GM18505 (cell line): Measurements from ENCODE around the gene ZNFX1.
"Not testable (repeated sequence)": the region's sequence is repeated elsewhere in the genome, so short reads cannot be mapped to it uniquely, and the experiment has no call there.

Source experiments
- ATAC-seq: cut with Tn5 transposase; IDR thresholded peaks from one replicate; pipeline ENCODE4 v1.9.1; 2021; ENCODE audit not compliant: unreplicated experiment
- POLR2A ChIP-seq: IDR thresholded peaks from 4 replicates; pipeline ENCODE4 v1.6.1; 2011; ENCODE audit warnings: borderline replicate concordance; ENCODE audit not compliant: insufficient read depth, insufficient read length; ENCODE audit errors: extremely low read depth

The ZNFX1 gene

DNA sequence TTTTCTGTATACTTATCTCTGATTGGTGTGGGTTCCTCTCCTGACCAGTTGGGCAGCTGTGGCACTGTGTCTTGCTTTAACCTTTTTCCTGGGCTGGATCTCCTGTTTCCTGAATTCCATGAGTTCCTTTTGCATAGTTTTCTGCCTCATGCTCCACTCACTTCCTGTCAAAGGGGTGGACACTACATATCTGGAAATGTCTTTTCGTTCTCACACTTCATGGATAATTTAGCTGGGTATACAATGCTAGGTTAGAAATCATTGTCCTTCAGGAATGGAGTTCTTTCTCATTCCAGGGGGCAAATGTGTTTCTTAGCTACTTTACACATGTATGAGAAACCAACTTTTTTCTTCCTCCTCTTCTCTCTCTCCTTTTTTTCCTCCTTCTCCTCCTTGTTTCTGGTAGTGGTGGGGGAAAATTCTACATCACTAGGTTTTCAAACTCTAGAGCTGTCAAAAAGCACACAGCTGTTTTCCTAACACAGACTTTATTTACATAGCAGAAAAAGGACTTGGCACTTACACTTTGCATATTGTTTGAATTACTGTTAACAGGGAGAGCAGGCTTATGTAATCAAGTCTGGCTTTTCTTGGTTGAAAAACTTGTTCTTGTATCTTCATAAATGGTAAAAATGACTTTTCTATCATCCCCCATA, 67.6 kb downstream of the ZNFX1 start:
- no peak for TF ChIP-seq POLR2A
- no peak for ATAC-seq

DNA sequence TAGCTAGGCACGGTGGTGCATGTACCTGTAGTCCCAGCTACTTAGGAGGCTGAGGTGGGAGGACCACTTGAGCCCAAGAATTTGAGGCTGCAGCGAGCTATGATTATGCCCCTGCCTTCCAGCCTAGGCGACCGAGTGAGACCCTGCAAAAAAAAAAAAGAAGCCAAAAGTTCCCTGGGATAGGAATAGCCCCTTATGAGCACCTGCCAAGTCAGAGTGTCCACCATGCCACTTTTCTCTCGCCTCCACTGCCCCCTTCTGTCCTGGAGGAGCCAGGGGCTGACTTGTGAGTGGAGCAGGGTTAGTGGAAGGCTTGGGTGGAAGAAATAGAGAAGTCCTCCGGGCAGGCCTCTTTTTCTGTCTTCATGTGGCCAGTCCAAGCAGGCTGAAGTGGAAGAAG, 70.8 kb downstream of the ZNFX1 start:
- no peak for TF ChIP-seq POLR2A
- ATAC-seq: no peak

DNA sequence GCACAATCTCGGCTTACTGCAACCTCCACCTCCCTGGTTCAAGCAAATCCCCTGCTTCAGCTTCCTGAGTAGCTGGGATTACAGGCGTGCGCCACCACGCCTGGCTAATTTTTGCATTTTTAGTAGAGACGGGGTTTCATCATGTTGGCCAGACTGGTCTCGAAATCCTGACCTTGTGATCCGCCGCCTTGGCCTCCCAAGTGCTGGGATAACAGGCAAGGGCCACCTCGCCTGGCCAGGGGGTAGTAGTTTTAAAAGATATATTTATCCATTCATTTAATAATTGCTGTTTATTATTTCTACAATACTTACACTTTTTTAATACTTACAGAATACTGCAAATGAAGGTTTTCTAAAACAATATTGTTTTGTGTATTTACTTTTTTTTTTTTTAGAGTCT, 74.1 kb downstream of the ZNFX1 start:
- no peak for ATAC-seq
- no peak for TF ChIP-seq POLR2A

DNA sequence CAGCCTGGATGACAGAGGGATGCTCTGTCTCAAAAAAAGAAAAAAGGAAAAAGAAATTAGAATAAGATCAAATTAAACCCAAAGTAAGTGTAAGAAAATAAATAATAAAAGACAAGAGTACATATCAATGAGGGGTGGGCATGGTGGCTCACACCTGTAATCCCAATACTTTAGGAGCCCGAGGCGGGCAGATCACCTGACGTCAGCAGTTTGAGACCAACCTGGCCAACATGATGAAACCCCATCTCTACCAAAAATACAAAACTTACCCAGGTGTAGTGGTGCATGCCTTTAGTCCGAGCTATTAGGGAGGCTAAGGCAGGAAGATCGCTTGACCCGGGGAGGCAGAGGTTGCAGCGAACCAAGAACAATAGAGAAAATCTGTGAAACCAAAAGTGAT, 74.8 kb downstream of the ZNFX1 start:
- no peak for ATAC-seq
- no peak for TF ChIP-seq POLR2A

DNA sequence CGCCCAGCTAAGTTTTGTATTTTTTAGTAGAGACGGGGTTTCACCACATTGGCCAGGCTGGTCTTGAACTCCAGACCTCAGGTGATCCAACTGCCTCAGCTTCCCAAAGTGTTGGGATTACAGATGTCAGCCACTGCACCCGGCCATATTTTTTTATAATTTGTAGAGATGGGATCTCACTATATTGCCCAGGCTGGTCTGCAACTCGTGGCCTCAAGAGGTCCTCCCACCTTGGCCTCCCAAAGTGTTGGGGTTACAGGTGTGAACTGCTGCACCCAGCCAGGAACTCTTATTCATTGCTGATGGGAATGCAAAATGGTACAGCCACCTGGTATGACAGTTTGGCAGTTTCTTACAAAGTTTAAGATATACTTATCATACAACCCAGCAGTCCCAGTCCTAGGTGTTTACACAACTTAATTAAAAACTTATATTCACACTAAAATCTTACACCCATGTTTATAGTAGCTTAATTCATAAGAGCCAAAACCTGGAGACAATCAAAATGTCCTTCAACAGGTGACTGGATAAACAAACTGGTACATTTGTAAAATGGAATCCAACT, 78.0 kb downstream of the ZNFX1 start:
- TF ChIP-seq POLR2A: no peak

DNA sequence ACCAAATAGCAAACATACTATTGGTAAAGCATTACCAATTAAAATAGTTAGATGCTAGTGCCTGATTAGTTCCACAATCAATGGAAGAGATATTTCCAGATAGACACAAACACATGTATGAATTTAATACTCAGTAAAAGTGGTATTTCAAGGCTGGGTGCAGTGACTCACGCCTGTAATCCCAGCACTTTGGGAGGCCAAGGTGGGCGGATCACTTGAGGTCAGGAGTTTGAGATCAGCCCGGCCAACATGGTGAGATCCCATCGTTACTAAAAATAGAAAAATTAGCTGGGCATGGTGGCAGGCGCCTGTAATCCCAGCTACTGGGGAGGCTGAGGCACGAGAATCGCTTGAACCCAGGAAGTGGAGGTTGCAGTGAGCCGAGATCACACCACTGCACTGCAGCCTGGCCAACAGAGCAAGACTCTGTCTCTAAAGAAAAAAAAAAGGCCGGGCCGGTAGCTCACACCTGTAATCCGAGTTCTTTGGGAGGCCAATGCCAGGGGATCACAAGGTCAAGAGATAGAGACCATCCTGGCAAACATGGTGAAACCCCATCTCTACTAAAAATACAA, 84.8 kb downstream of the ZNFX1 start:
- ATAC-seq: not testable (repeated sequence)

More for the DNA sequence above, 78.0 kb downstream of the ZNFX1 start:
- no peak for ATAC-seq
